CD14-positive monocyte (primary cell): ENCODE results near the gene IRS1. TPM values are rescaled to one million over a fixed set of nuclear protein-coding genes. Genes with fewer than 3 reads are reported as not detected.

Source experiments
- DNase-seq, 3 donors: peaks; one replicate each; pipeline ENCODE4 v3.0.0-alpha.2; 2011 to 2022
- H2AFZ ChIP-seq: 2 replicates; pipeline ENCODE4 v1.6.0; 2012; ENCODE audit warnings: mild to moderate bottlenecking, low read depth, low read length, inconsistent platforms; ENCODE audit not compliant: insufficient read depth, poor library complexity, severe bottlenecking
- H3K27ac ChIP-seq, 2 donors: 1 replicate in 1 of 2; 2 replicates in 1 of 2; pipeline ENCODE4 v1.5.1; 2012 to 2013; ENCODE audit warnings: low read length in 2 of 2, control low read depth in 1 of 2, inconsistent platforms in 1 of 2, low read depth in 1 of 2, mild to moderate bottlenecking in 1 of 2
- H3K27me3 ChIP-seq, 2 donors: one replicate each; pipeline versions ENCODE4 v1.6.0 to v1.6.1; 2011 to 2013; ENCODE audit warnings: low read length in 2 of 2; ENCODE audit not compliant: control insufficient read depth in 2 of 2, insufficient read depth in 2 of 2
- H3K36me3 ChIP-seq, 2 donors: replicated peaks in 1 of 2; 1 replicate in 1 of 2; 2 replicates in 1 of 2; pipeline versions ENCODE4 v1.5.1 to v1.6.1; 2012 to 2013; ENCODE audit warnings: low read length in 2 of 2, control low read depth in 1 of 2, inconsistent platforms in 1 of 2, mild to moderate bottlenecking in 1 of 2; ENCODE audit not compliant: insufficient read depth in 2 of 2, control insufficient read depth in 1 of 2
- H3K4me1 ChIP-seq, 2 donors: 1 replicate in 1 of 2; 2 replicates in 1 of 2; pipeline versions ENCODE4 v1.5.1 to v1.6.1; 2012 to 2013; ENCODE audit warnings: low read length in 2 of 2, control low read depth in 1 of 2, inconsistent platforms in 1 of 2, mild to moderate bottlenecking in 1 of 2, moderate library complexity in 1 of 2; ENCODE audit not compliant: insufficient read depth in 2 of 2, control insufficient read depth in 1 of 2
- H3K4me2 ChIP-seq: replicated peaks from 2 replicates; pipeline ENCODE3; 2012; ENCODE audit warnings: low read length, moderate library complexity, mild to moderate bottlenecking; ENCODE audit not compliant: poor library complexity, severe bottlenecking; ENCODE audit errors: extremely low read depth
- H3K4me3 ChIP-seq, 3 experiments: fragments of 200-600 bp in 1 of 3; sonication (generic) in 1 of 3; replicated peaks in 1 of 3; 1 replicate in 2 of 3; 2 replicates in 1 of 3; pipeline ENCODE4 v1.5.1; 2011 to 2013; ENCODE audit warnings: low read length in 3 of 3, mild to moderate bottlenecking in 3 of 3, control low read depth in 2 of 3, low read depth in 2 of 3, inconsistent platforms in 1 of 3, moderate library complexity in 1 of 3
- H3K79me2 ChIP-seq: 2 replicates; pipeline ENCODE4 v1.6.0; 2012; ENCODE audit warnings: mild to moderate bottlenecking, control low read depth, inconsistent platforms, low read length, moderate library complexity; ENCODE audit not compliant: insufficient read depth
- H3K9ac ChIP-seq: 2 replicates; pipeline ENCODE4 v1.6.0; 2017; ENCODE audit warnings: low read length, mild to moderate bottlenecking; ENCODE audit not compliant: insufficient read depth, poor library complexity, severe bottlenecking
- H3K9me3 ChIP-seq, 2 donors: replicated peaks in 1 of 2; 1 replicate in 1 of 2; 2 replicates in 1 of 2; pipeline versions ENCODE4 v1.5.1 to v1.6.1; 2012 to 2013; ENCODE audit warnings: low read length in 2 of 2, control low read depth in 1 of 2; ENCODE audit not compliant: control insufficient read depth in 1 of 2, insufficient read depth in 1 of 2
- H4K20me1 ChIP-seq: 2 replicates; pipeline ENCODE4 v1.6.0; 2012; ENCODE audit warnings: mild to moderate bottlenecking, low read length, control low read depth, moderate library complexity; ENCODE audit not compliant: insufficient read depth
- H3K27ac Mint-ChIP-seq, 7 donors: one replicate each; pipeline ENCODE4 v1.8.0; 2020; ENCODE audit warnings: mild to moderate bottlenecking in 7 of 7, mixed read lengths in 7 of 7, moderate library complexity in 6 of 7, inconsistent platforms in 2 of 7
- H3K27me3 Mint-ChIP-seq, 3 donors: one replicate each; pipeline ENCODE4 v1.8.0; 2021 to 2022; ENCODE audit warnings: low read depth in 3 of 3, mild to moderate bottlenecking in 3 of 3, mixed read lengths in 3 of 3, moderate library complexity in 3 of 3, inconsistent platforms in 1 of 3
- H3K36me3 Mint-ChIP-seq, 2 donors: one replicate each; pipeline ENCODE4 v1.8.0; 2020; ENCODE audit warnings: mixed read lengths in 2 of 2, inconsistent platforms in 1 of 2, mild to moderate bottlenecking in 1 of 2
- H3K4me1 Mint-ChIP-seq: one replicate; pipeline ENCODE4 v1.8.0; 2020; ENCODE audit warnings: mild to moderate bottlenecking, mixed read lengths
- H3K4me3 Mint-ChIP-seq, 2 donors: one replicate each; pipeline ENCODE4 v1.8.0; 2020; ENCODE audit warnings: mild to moderate bottlenecking in 2 of 2, mixed read lengths in 2 of 2, moderate library complexity in 1 of 2
- H3K9me3 Mint-ChIP-seq, 7 donors: one replicate each; pipeline ENCODE4 v1.8.0; 2020 to 2022; ENCODE audit warnings: mixed read lengths in 7 of 7, mild to moderate bottlenecking in 6 of 7, moderate library complexity in 6 of 7, inconsistent platforms in 2 of 7
- CTCF ChIP-seq: fragments of 200-600 bp; IDR thresholded peaks from one replicate; pipeline ENCODE4 v1.8.0; 2022; ENCODE audit warnings: antibody characterized with exemption, mild to moderate bottlenecking
- WGBS: methylation state at CpG from one replicate; pipeline ENCODE4 v1.1.5; 2013; ENCODE audit warnings: missing lambda C conversion rate; ENCODE audit not compliant: insufficient coverage; 5-methylcytosine and 5-hydroxymethylcytosine counted together
- intact Hi-C, 2 donors: fragments of 100-400 bp; cut with micrococcal nuclease; formaldehyde crosslinking; loops; one replicate each; pipeline versions ENCODE4 v1.15.0 to v1.15.1; 2023
- polyA plus RNA-seq, 3 donors: library from polyadenylated mRNA; depleted of rRNA in 1 of 3; unstranded in 2 of 3; stranded (reverse) in 1 of 3; fragments of 300-500 nt in 2 of 3; fragments of >200 nt in 1 of 3; fragmentation: Illumina TruSeq in 2 of 3; gene quantifications; 1 replicate in 2 of 3; 2 replicates in 1 of 3; pipeline ENCODE4 v1.2.3, GENCODE V29; 2012 to 2021

The IRS1 gene
- polyA plus RNA-seq, 3 donors = 0.10 to 0.19 TPM; not detected in 1

- Histone ChIP-seq H3K4me3 (no peak overlapping the region), H3K27me3 (peaks cover 0 to 8% of the 10 kb centered on the region in 2 donors), H2AFZ (no peak overlapping the region), H3K36me3 (no peaks in the 10 kb centered on the region), H3K27ac (no peak overlapping the region), H4K20me1 (no peaks in the 10 kb centered on the region), H3K9me3 (no peaks in the 10 kb centered on the region), H3K79me2 (no peaks in the 10 kb centered on the region), H3K4me1 (no peaks in the 10 kb centered on the region), H3K4me2 (no peak overlapping the region), H3K9ac (no peak overlapping the region)
- Mint-ChIP-seq H3K27me3 (peaks cover 6 to 18% (median 10%) of the 10 kb centered on the region in 3 donors), H3K4me3 (no peak overlapping the region), H3K36me3 (no peaks in the 10 kb centered on the region), H3K4me1 (no peaks in the 10 kb centered on the region), H3K27ac (no peak overlapping the region), H3K9me3 (peaks cover 0 to 3% (median 0%) of the 10 kb centered on the region in 7 donors)
- no peak for DNase-seq
- WGBS = 96% methylated on average over 4 of the region's 10 CpGs
- intact Hi-C loops = no loop called here
- no peak for TF ChIP-seq CTCF
Observed at GRCh38 chr2:226725126-226725860, 74.3 kb downstream of the IRS1 start.

GRCh38 chr2:226721541-226721940 is 78.1 kb downstream of the IRS1 start:
- no peaks in the 10 kb centered on the region for H3K79me2 ChIP-seq
- Mint-ChIP-seq H3K4me1 (no peaks in the 10 kb centered on the region), H3K27me3 (peaks cover 6 to 14% (median 8%) of the 10 kb centered on the region in 3 donors), H3K4me3 (no peak overlapping the region), H3K36me3 (no peaks in the 10 kb centered on the region), H3K9me3 (peaks cover 0 to 3% (median 0%) of the 10 kb centered on the region in 7 donors), H3K27ac (no peak overlapping the region)
- H3K36me3 ChIP-seq = no peaks in the 10 kb centered on the region
- no peak overlapping the region for H3K4me2 ChIP-seq
- intact Hi-C loops = no loop called here
- H3K27ac ChIP-seq = no peak overlapping the region
- peaks cover 0 to 8% of the 10 kb centered on the region in 2 donors for H3K27me3 ChIP-seq
- H3K4me1 ChIP-seq = no peaks in the 10 kb centered on the region
- no peak overlapping the region for H2AFZ ChIP-seq
- WGBS = 56% methylated on average over 4 of the region's 5 CpGs
- H3K9me3 ChIP-seq = no peaks in the 10 kb centered on the region
- no peaks in the 10 kb centered on the region for H4K20me1 ChIP-seq
- H3K9ac ChIP-seq = no peak overlapping the region
- no peak for TF ChIP-seq CTCF
- DNase-seq = no peak
- H3K4me3 ChIP-seq = no peak overlapping the region
